ENCODE data around the gene NENF. TPM values are rescaled to one million over a fixed set of nuclear protein-coding genes. Genes with fewer than 3 reads are reported as not detected.
A peak's percentile ranks its signal among the peaks of the same experiment; 100 is the strongest.

Gene NENF
- total RNA-seq, 1 donor from 2014 or later: 55.7 TPM

- no peak for DNase-seq (ENCODE audit: low spot score)
These were observed 1.1 kb upstream of the NENF start for GRCh38 chr1:212431644-212432043.

- no peak for DNase-seq (ENCODE audit: low spot score)
These were observed 454 bp upstream of the NENF start for GRCh38 chr1:212432272-212432660.

GRCh38 chr1:212433577-212434462, 1.1 kb downstream of the NENF start:
- no peak for DNase-seq (ENCODE audit: low spot score)

GRCh38 chr1:212434992-212435391, 2.3 kb downstream of the NENF start:
- no peak for DNase-seq (ENCODE audit: low spot score)

GRCh38 chr1:212437179-212437798, 4.6 kb downstream of the NENF start:
- no peak for DNase-seq (ENCODE audit: low spot score)

- no peak for DNase-seq (ENCODE audit: low spot score)
These were observed 6.1 kb downstream of the NENF start for GRCh38 chr1:212438831-212439237.

GRCh38 chr1:212440419-212440818, 7.7 kb downstream of the NENF start:
- DNase-seq (ENCODE audit: low spot score): no peak

- no peak for DNase-seq (ENCODE audit: low spot score)
These were observed 9.7 kb downstream of the NENF start for GRCh38 chr1:212442408-212442807.

- no peak for DNase-seq (ENCODE audit: low spot score)
These were observed 13.6 kb downstream of the NENF start for GRCh38 chr1:212446333-212446732.

DNA sequence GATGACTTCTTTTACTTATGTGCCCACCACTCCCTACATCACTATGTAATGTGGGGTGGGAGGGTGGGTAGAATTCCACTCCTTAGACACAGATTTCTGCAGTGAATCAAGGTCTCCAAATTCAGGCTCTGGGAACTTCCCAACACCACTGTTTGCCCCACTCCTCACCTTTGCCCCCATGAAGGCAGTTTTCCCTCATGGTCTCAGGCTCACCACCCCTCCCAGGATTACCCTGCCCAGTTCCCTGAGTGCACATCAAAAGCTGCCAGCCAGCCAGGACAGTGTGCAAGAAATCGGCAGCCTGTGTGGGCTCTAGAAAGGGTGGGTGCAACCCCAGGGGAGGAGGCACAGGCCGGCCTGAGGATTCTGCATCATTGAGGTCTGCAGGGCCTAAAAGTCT, 14.8 kb downstream of the NENF start:
- no peak for DNase-seq (ENCODE audit: low spot score)

DNA sequence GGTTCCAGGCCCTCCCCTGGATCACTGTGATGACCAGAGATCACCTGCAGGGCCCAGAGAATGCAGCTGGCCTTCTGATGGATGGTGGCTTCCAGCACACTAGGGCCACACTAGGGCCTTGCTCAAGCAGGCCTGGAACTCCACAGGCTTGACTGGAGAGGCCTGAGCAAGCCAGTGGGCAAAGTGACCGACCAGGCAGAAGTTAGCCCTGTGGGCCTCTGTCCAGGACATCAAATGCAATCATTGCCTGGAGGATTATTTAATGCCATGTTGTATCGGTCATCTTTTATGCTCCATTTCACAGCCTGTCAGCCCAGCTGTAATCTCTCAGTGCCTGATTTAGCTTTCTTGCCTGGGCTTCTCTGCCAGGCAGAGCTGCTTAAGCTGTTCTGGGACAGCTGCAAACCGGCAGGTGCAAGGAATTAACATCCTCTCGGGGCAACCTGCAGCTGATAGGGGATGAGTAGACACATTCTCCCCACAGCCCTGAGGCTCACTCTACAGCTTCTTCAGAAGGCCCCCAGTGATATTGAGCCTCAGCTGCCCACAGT, 17.7 kb downstream of the NENF start:
- no peak for DNase-seq (ENCODE audit: low spot score)

DNA sequence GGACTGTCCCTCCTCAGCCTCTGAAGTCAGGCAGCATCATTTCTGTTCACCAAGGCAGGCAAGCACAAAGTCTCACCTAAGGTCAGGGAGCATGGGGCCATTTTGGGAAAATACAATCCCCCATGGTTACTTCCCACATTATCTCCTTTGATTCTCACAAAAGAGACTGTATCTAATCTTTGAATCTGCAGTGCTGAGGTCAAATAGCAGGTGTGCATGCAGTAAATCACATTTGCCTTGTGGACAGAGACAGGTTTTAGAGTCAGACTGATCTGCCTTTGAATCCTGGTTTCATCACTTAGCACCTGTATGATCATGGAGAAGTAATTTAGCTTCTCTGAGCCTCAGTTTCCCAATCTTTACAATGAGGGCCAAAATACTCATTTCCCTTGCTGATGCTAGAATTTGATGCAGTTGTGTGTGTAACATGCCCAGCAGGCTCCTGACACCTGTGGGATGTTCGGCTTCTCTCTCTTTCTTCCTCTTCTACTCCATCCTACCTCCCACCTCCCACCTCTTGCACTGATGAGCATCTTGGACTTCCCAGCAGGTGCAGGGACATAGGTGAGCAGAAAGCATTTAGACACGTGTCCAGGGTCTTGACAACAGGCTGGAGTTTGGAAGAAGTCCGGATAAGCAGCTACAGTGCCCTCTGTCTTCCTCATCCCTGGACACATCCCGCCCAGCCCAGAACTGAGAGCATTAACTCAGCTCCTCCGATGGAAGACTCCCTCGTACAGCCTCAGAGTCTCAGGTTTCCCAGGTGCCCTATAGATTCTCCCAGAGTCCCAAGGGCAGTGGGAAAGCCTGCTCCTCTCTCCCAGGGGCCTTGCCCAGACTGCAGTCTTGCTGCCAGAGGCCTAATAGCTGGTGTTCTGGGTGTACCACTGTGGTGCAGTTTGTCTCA, 18.9 kb downstream of the NENF start:
- no peak for DNase-seq (ENCODE audit: low spot score)

DNA sequence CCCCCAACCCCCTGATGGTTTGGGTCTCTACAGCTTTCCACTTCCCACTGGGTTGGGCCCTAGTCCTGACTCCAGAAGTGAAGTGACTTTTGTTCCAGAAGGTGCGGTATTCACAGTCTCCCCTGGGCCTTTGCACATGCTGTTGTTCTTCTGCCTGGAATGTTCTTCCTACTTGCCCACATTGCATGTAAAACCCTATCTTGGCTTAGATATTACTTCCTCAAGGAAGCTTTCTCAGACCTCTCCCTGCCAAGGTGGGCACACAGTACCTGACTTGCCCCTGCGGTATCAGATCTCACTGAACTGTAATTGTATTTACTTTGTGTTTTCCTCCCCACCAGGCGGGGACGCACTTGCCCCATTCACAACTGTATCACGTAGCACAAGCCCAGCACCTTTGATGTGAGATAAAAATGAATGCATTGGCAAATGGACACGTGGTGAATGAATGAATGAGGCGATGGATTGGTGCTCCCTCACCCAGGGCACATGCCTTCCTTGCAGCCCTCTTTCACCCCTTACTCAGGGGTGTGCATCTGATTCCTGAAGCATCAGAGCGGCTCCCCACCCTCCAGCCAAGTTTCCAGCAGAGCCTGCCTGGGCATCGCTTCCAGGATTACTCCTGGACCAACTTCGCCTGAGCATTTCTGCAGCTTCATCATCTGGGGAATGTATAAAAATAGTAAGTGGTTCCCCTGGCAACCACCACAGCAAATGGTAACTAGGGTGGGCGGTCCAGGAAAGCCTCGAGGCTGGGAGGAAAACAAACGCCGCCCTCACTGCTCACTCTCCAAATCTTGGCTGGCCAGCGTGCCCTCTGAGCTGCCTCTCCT, 19.8 kb downstream of the NENF start:
- no peak for DNase-seq (ENCODE audit: low spot score)

GRCh38 chr1:212453156-212453857, 20.6 kb downstream of the NENF start:
- no peak for DNase-seq (ENCODE audit: low spot score)

DNA sequence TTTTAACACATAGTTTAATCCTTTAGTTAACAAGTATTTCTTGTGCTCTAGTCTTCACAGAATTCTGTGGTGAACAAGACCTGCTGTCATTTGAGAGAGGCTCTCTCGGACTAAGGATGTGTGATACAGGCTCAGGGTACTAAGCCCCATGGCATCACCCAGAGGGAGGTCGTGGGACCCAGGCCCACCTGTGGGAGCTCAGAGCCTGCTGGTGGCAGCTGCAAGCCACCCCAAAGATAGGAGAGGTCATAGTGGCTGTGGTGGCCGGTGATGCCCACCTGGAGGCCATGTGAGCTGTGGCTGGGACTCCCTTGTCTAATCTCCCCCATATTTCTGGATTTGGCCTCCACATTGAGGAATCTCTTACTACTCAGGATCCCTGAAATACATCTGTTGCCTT, 22.0 kb downstream of the NENF start:
- no peak for DNase-seq (ENCODE audit: low spot score)

GRCh38 chr1:212455401-212455800, 22.7 kb downstream of the NENF start:
- DNase-seq (ENCODE audit: low spot score): no peak

- peak; percentile 89 for DNase-seq (ENCODE audit: low spot score)
These were observed 23.2 kb downstream of the NENF start for GRCh38 chr1:212455803-212456528.

- no peak for DNase-seq (ENCODE audit: low spot score)
These were observed 25.1 kb downstream of the NENF start for GRCh38 chr1:212457740-212458338.

GRCh38 chr1:212458817-212459216, 26.1 kb downstream of the NENF start:
- DNase-seq (ENCODE audit: low spot score): no peak

Data from ureter (tissue), 1 donor.